IPS-15b (cell line): Measurements from ENCODE around the gene GPNMB.

Source experiments
- H3K27me3 ChIP-seq: one replicate; pipeline ENCODE4 v1.6.1; 2013; ENCODE audit warnings: low read length; ENCODE audit not compliant: control insufficient read depth, insufficient read depth
- H3K36me3 ChIP-seq: one replicate; pipeline ENCODE4 v1.6.1; 2013; ENCODE audit warnings: low read length; ENCODE audit not compliant: control insufficient read depth, insufficient read depth
- H3K4me1 ChIP-seq: one replicate; pipeline ENCODE4 v1.6.1; 2013; ENCODE audit warnings: mild to moderate bottlenecking, low read length; ENCODE audit not compliant: control insufficient read depth, insufficient read depth
- H3K4me3 ChIP-seq: one replicate; pipeline ENCODE4 v1.5.1; 2013; ENCODE audit warnings: low read depth, low read length
- H3K9ac ChIP-seq: one replicate; pipeline ENCODE4 v1.6.1; 2013; ENCODE audit warnings: low read depth, mild to moderate bottlenecking, low read length
- H3K9me3 ChIP-seq: one replicate; pipeline ENCODE4 v1.6.1; 2013; ENCODE audit warnings: mild to moderate bottlenecking, low read length; ENCODE audit not compliant: control insufficient read depth, insufficient read depth

The GPNMB gene

GRCh38 chr7:23254051-23254681 is 7.6 kb downstream of the GPNMB start:
- H3K27me3 ChIP-seq, result no peaks in the 10 kb centered on the region
- H3K4me1 ChIP-seq, result no peaks in the 10 kb centered on the region
- no peak overlapping the region for H3K4me3 ChIP-seq
- no peak overlapping the region for H3K9ac ChIP-seq
- H3K9me3 ChIP-seq, result no peaks in the 10 kb centered on the region
- H3K36me3 ChIP-seq, result no peaks in the 10 kb centered on the region

GRCh38 chr7:23256731-23257130 is 10.2 kb downstream of the GPNMB start:
- H3K4me3 ChIP-seq, result no peak overlapping the region
- H3K9me3 ChIP-seq, result no peaks in the 10 kb centered on the region
- no peak overlapping the region for H3K9ac ChIP-seq
- H3K36me3 ChIP-seq, result no peaks in the 10 kb centered on the region
- no peaks in the 10 kb centered on the region for H3K27me3 ChIP-seq
- no peaks in the 10 kb centered on the region for H3K4me1 ChIP-seq

GRCh38 chr7:23260371-23260770 is 13.8 kb downstream of the GPNMB start:
- Histone ChIP-seq H3K4me1 (no peaks in the 10 kb centered on the region), H3K36me3 (no peaks in the 10 kb centered on the region), H3K4me3 (no peak overlapping the region), H3K9me3 (no peaks in the 10 kb centered on the region), H3K27me3 (no peaks in the 10 kb centered on the region), H3K9ac (no peak overlapping the region)

- Histone ChIP-seq H3K4me3 (no peak overlapping the region), H3K36me3 (no peaks in the 10 kb centered on the region), H3K27me3 (no peaks in the 10 kb centered on the region), H3K4me1 (no peaks in the 10 kb centered on the region), H3K9me3 (no peaks in the 10 kb centered on the region), H3K9ac (no peak overlapping the region)
These were observed 15.4 kb downstream of the GPNMB start for GRCh38 chr7:23261843-23262452.

- no peaks in the 10 kb centered on the region for H3K27me3 ChIP-seq
- H3K36me3 ChIP-seq, result no peaks in the 10 kb centered on the region
- H3K9me3 ChIP-seq, result no peaks in the 10 kb centered on the region
- no peak overlapping the region for H3K4me3 ChIP-seq
- no peak overlapping the region for H3K9ac ChIP-seq
- no peaks in the 10 kb centered on the region for H3K4me1 ChIP-seq
These were observed 18.4 kb downstream of the GPNMB start for GRCh38 chr7:23264916-23265458.

- Histone ChIP-seq H3K27me3 (no peaks in the 10 kb centered on the region), H3K4me3 (no peak overlapping the region), H3K36me3 (no peaks in the 10 kb centered on the region), H3K9me3 (no peaks in the 10 kb centered on the region), H3K9ac (no peak overlapping the region), H3K4me1 (peaks cover 6% of the 10 kb centered on the region)
These were observed 20.3 kb downstream of the GPNMB start for GRCh38 chr7:23266918-23267317.

- Histone ChIP-seq H3K4me1 (peaks cover 6% of the 10 kb centered on the region), H3K9me3 (no peaks in the 10 kb centered on the region), H3K4me3 (no peak overlapping the region), H3K27me3 (no peaks in the 10 kb centered on the region), H3K36me3 (no peaks in the 10 kb centered on the region), H3K9ac (no peak overlapping the region)
These were observed 20.8 kb downstream of the GPNMB start for GRCh38 chr7:23267357-23267756.

- H3K9ac ChIP-seq, result no peak overlapping the region
- H3K4me3 ChIP-seq, result no peak overlapping the region
- no peaks in the 10 kb centered on the region for H3K9me3 ChIP-seq
- H3K4me1 ChIP-seq, result peaks cover 6% of the 10 kb centered on the region
- H3K27me3 ChIP-seq, result no peaks in the 10 kb centered on the region
- H3K36me3 ChIP-seq, result no peaks in the 10 kb centered on the region
These were observed 21.6 kb downstream of the GPNMB start for GRCh38 chr7:23268167-23268566.

- no peaks in the 10 kb centered on the region for H3K36me3 ChIP-seq
- H3K9ac ChIP-seq, result no peak overlapping the region
- no peak overlapping the region for H3K4me3 ChIP-seq
- peaks cover 9% of the 10 kb centered on the region for H3K4me1 ChIP-seq
- no peaks in the 10 kb centered on the region for H3K27me3 ChIP-seq
- H3K9me3 ChIP-seq, result no peaks in the 10 kb centered on the region
These were observed 22.2 kb downstream of the GPNMB start for GRCh38 chr7:23268746-23269145.

- no peak overlapping the region for H3K9ac ChIP-seq
- H3K27me3 ChIP-seq, result no peaks in the 10 kb centered on the region
- H3K4me1 ChIP-seq, result peaks cover 9% of the 10 kb centered on the region
- no peaks in the 10 kb centered on the region for H3K36me3 ChIP-seq
- no peaks in the 10 kb centered on the region for H3K9me3 ChIP-seq
- H3K4me3 ChIP-seq, result no peak overlapping the region
These were observed 25.7 kb downstream of the GPNMB start for GRCh38 chr7:23272275-23272674.

- Histone ChIP-seq H3K9me3 (no peaks in the 10 kb centered on the region), H3K4me3 (peak overlapping the region; percentile 37), H3K9ac (no peak overlapping the region), H3K36me3 (no peaks in the 10 kb centered on the region), H3K4me1 (peaks cover 9% of the 10 kb centered on the region), H3K27me3 (no peaks in the 10 kb centered on the region)
These were observed 26.6 kb downstream of the GPNMB start for GRCh38 chr7:23273141-23273599.

GRCh38 chr7:23275912-23276311 is 29.3 kb downstream of the GPNMB start:
- no peaks in the 10 kb centered on the region for H3K9me3 ChIP-seq
- H3K4me1 ChIP-seq, result peaks cover 4% of the 10 kb centered on the region
- H3K27me3 ChIP-seq, result no peaks in the 10 kb centered on the region
- no peaks in the 10 kb centered on the region for H3K36me3 ChIP-seq
- H3K4me3 ChIP-seq, result no peak overlapping the region
- no peak overlapping the region for H3K9ac ChIP-seq
